ENCODE data around the gene PEDS1.

DNA sequence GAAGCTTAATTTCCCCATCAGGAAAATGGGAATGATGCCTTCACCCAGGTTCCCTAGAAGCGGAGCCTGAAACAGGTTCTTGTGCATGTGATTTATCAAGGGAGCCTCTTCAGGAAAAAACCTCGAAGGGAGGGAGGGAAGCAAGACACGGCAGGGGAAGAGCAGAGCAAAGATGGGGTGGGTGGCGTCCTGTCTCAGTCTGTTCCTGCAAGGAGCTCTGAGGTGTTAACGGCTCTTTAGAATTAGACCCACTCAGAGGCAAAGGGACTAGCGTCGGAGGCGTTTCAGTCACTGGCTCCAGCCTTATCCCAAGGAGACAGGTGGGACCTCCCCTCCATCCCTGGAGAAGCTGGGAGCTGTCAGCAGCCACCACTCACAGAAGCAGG is 25.0 kb downstream of the PEDS1 start:
- TF ChIP-seq POLR2A (IDR thresholded peaks at IDR 0.05; ENCODE audit: low read depth, low read length) (no peak), TAF1 (IDR thresholded peaks at IDR 0.05; ENCODE audit: borderline replicate concordance, low read depth, low read length) (no peak), POLR2AphosphoS5 (IDR thresholded peaks at IDR 0.05; ENCODE audit: low read depth, low read length) (no peak)
